HUDEP-2 (cell line): ENCODE measurements around the gene CAPZB.

ENCODE experiments used
- DNase-seq, 76 experiments: peaks; one replicate each; lab custom pipeline; 2025; ENCODE audit not compliant: unreplicated experiment in 76 of 76; lab: John Stamatoyannopoulos, UW

CAPZB gene

DNA sequence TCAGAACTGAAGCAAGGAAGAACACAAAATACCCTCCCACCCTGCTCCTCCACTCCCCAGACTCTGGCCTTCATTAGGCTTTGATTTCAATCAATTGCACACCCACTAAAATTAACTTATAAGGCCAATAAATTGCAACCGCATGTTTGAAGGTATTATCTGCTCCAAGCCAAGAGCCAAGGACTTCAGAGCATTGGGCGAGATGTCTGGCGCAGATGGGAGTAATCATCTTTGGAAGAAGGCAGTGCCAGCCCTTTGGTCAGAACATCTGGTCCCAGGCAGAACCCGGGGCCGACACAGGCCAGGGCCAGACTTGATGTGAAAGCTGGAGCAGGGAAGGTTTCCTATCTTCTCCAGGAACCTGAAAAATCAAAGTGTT lies 113.2 kb downstream of the CAPZB start:
- DNase-seq = no peak

DNA sequence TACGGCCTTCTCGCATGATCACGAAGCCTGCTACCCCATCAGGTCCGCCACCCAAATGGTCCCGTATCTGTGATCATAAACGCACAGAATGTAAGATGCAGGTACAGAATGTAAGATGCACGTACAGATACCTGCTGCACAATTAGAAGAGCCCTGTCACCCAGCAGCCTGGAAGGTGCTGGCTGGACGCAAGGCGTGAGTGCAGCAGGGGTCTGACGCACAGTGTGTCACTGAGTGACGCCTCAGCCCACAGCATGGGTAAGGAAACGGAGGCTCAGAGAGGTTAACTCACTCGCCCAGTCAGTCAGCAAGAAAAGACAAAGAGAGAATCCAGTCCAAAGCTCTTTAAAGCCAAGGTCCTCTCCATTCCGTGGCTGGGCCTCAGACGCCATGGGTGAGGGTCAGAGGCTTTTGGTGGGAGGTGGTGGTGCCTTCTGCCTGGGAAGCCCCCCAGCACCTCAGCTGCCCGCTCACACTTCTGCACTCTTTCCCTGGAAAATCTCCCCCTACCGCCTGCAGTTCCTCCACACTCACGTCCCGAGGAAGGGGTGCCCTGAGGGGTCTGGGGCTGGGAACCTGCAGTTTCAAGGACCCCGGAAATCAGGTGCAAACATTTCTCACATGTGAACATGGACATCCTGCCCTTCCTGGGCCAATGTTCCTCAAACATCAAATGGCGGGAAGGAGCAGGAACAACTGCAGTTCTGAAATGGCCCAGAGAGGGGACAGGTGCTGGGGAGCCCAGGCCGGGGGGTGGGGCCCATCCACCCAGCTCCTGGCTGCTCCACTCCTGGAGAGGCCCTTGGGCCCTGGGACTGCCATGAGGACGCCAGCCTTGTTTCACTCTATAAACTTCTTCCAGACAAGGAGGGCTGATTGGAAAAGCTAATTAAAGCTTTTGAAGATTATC lies 113.9 kb downstream of the CAPZB start:
- DNase-seq = no peak

DNA sequence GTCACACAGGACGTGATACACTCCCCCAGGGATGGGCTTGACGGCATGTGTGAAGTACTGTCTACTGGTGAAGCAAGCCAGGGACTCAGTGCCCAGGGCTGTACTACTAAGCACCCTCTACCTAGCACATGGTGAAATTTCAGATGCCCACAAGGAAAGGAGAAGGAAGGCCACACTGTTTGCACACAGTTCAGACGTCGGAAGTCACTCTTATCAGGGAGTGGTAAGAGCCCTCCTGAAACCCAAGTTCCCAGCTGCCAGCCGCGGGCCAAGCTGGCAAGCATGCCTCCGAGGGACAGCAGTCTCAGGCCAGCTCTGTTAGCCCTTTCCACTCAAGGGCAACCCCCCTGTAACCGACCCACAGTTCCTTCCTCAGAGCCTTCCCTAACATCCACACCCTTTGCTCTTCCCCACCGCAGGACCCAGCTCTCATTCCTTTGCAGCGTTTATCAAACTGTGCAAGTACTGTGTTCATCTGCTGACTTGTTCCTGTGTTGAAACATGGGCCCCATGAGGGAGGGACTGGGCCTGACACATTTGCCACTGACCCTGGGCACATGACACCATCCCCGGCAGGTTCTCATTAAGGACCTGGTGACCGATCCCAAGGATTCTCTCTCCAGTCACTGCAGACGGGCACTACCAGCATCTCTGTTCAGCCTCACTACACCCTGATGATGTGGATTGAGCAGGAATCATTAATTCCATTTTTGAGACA lies 114.7 kb downstream of the CAPZB start:
- no peak for DNase-seq

DNA sequence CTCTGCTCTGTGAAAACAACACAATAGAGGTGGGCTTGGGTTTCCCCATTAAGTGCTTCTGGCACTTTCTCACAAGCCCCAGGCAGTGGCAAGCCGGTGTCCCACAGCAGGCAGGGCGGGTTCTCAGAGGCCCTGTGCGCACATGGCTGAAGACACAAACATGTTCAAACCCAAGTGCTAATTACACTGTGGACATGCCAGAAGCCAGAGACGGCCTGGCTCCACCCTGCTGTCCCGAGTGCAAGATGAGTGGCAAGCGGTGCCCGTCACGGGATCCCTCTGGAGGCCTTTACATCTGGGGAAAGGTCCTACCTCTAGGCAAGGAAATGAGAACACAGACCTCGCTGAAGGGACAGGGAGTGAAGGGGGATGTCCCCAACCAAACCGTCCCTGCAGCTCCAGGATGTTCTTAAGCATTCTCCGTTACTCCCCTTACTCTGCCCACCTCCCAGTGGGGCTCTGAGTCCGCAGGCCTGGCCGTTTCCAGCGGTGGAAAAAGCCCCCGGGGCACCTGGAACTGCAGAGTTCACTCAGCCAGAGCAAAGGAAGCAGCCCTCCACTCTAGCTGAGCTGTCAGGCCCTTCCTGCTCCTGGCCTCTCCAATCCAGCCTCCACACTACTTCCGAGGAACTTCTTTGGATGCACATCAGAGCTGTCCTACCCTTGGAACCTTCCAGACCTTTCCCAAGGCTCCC lies 115.8 kb downstream of the CAPZB start:
- no peak for DNase-seq

DNA sequence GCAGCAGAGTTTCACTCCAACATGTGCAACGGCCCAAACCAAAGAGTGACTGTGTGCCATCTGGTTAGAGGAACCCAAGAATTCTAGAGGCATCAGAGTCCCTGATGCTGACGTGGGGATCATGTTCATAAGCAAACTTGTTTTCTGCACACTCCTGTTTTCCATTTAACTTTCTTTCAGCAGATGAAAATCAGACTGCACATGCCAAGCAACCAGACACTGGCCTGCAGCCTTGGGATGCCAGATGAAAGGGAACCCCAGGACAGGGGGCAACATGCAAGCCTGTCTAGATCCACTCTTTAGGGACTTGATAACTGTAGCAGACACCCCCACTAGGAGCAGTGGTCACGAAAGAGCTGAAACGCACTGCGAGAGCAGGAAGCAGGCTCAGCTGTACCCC lies 116.4 kb downstream of the CAPZB start:
- no peak for DNase-seq

DNA sequence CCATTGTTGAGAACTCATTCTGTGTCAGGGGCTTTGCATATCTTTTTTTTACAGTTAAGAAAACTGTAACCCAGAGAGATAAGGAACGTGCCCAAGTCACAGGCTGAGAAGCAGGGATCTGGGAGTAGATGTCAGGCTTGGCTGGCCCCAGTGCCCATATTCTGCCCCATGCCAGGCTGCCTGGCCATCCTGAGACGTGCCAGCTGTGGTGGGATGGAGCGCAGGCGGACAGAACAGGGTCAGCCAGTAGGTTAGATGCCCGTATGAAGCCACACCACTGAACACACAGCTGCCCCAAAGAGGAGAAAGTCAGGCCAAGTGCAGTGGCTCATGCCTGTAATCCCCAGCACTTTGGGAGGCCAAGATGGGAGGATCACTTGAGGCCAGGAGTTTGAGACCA lies 117.3 kb downstream of the CAPZB start:
- DNase-seq = no peak

DNA sequence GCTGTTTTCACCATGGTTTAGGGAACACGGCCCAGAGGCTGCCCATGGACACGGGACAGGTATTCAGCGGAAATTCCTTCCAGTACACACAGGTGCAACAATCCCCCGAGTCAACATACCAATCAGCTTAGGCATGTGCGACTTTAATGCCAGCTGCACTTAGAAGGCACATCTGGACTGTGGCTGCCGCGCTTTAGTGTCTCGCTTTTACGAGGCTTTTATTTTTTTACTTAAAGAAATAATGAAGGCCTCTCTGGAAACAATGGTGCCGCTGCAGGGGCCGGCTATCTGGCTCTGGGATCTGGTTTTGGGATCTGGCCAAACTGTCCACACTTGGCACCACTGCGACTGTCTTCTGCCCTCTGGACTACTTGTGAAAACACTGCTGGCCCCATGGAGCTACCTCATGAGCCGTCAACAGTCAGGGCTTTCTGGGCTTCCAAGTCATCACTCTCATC lies 117.7 kb downstream of the CAPZB start:
- DNase-seq = no peak

DNA sequence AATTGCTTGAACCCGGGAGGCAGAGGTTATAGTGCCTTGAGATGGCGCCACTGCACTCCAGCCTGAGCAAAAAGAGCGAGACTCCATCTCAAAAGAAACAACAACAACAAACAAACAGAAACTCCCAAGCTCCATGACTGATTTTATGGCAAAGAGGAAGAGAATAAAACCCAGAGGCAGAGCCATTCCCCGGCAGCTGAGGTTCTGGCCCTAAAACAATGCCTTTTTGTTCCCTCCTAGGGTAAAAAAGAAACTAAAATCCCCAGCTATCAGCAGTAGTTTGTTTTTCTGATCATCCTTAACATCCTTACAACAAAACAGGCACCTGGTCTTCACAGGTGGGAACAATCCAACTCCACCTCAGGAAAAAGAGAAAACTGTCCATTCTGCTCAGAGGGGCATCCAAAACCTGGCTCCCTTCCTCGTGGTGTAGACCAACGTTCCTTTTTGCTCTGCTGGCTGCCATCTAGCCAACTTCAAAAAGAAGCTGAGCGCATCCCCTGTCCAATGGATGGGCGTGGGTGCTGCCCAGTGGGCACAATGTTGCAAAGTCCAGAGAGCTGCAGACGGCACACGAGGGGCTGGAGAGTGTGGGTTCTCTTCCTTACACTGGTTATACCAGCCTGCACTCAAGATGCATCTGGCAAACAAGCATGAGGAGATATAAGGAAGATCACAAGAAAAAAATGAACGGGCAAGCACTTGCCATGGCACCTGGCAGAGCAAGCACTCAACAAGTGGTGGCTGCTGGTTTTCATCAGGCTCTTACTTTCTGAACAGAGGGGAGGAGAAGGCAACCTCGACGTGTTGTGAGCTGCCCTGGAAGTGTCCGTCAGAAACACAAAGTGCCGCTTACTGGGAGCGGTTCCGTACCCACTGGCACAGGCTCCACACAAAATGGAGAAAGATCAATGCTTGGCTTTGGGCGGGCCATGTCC lies 118.5 kb downstream of the CAPZB start:
- no peak for DNase-seq

DNA sequence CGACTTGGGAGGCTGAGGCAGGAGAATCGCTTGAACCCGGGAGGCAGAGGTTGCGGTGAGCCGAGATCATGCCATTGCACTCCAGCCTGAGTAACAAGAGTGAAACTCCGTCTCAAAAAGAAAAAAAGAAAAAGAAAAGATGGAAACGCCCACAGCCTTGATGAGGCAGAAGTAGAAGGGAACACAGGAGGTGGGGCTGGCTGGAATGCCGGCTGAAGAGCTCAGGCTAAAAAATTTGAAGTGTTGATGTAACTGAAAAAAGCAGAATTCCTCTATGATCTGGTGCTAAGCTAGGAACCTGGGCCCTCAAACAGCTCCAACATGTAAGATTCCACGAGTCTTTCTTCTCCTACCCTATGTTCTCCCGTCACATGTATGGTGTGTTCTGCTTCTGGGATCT lies 119.6 kb downstream of the CAPZB start:
- no peak for DNase-seq

DNA sequence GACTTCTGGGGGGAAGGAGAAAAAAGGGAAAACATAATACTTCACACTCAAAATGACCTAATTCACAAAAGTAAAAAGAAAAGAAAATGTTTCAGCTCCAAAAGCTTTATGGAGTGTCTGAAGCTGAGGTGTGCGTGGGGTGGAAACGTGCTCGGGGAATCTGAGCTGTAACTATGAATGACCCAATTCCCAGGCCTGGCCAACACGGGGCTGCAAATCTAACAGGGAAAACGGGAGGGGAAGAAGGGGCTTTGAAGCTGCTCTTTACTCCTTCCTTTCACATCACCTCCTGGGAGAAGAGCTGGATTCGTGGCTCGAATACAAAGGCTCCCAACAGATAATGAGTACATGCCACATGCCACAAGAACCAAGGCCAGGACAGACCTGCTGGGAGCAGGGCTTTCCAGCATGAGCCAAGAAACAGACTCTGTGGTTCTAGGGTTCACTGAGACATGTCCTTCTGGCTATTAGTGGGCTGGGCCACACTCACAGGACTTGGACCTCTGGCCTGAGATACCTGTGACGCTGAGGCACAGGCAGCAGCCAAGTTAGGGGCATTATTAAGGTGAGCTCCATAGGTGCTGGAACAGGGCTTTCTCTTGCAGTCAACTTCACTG lies 121.7 kb downstream of the CAPZB start:
- DNase-seq = no peak

DNA sequence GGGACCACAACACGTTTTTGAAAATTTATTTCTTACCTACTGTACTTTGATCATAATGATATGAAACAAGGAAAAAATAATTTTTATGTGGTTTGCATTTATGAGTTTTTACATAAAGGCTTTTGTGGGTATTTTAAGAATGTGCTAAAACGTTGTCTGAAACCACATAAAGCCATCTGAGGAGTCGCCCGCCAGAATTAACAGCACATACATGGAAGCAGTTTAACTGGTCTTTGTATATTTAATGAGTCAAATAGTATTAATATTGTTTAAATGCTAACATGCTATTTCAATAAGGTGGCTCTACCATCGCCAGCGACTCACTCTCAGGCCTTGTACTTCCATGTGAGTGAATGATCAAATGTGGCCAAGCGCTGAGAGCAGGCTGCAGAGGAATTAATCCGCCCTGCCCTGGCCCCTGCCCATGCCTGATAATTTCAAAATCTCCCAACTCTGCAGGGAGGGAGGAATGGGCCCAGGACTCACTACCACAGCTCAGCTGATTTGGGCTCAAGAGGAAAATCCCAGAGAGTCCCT lies 123.7 kb downstream of the CAPZB start:
- DNase-seq = no peak

DNA sequence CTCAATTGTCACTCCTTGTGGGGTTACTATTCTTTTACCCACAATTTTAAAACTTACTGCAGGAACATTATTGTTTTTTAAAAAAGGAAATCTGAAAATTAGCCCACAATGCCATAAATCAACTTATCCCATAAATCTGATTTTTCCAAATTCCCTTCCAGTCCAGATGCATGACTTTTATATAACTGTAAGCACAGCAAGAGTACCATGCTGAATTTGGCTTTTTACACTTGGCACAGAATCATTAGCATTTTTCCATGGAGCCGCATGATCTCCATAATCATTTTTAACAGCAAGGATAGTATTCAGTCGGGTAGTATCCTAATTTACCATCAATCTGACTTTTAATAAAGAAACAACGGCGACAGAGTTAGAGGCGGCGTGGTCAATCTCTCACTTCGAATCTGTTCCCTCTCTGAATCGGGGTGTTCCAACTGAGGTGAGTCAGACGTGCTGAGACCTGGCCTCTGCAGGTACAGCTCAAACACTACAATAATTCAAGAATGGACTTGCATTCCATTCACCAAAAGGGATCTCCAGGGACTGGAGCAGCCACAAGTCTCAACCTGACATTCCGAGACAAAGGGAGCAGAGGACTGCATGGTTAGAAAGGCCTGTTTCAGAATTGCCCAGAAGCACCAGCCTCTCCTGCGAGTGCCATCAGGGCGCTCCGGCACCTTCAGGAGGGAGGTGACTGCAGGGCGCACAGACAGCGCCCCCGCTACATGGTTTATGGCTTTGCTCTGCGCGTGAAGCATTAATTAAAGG lies 124.3 kb downstream of the CAPZB start:
- no peak for DNase-seq

DNA sequence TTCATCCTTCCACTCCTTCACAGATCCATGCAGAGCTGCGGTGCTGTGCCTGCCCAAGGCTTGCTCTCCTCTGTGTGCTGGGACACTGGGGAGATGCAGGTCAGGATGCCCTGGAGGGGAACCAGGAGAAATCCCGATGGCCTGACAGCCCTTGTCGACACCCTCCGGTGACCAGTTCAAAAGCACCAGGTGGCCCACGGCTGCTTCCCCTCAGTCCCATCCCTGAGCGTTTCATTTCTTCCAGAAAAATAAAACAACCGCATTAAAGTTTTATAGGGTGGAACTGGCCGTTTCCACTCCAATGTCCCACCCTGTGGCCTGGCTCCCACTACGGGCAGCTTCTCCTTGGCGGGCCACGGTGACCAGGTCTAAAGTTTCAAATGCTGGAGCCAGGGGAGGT lies 124.9 kb downstream of the CAPZB start:
- no peak for DNase-seq

DNA sequence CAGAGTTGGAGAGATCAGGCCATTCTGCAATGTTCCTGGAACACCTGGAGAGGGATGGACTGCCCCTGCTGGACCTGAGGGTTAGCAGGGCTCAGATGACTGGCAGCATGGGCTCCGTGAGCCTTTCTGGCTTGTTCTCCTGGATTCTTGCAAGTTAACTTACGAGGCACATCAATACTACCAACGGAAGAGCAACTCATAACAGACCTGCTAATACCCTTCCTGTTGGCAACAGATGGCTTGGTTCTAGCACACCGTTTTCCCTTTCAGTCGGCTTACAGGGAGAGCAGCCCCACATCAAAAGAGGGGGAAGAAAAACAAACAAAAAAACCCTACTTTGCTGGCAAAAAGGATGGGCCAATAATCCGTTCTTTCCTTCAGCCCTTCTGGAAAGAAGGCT lies 125.3 kb downstream of the CAPZB start:
- no peak for DNase-seq

DNA sequence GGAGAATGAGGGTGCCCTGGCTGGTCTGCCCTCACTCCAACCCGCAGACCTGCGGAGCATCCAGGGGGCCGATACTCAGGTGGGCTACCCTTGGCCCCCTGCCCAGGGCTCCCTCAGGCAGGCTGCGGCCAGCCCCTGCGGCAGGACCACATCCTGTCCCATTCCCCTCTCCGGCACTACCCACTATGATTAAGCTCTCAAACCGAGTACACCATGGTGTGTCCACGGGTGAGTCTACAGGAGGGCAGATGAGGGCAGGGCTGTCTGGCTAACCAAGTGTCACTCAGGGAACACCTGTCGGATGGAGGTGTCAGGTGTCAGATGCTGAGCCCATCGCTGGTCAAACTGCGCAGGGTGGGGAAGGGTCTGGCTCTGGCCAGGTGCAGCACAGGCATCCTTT lies 126.0 kb downstream of the CAPZB start:
- DNase-seq = no peak

DNA sequence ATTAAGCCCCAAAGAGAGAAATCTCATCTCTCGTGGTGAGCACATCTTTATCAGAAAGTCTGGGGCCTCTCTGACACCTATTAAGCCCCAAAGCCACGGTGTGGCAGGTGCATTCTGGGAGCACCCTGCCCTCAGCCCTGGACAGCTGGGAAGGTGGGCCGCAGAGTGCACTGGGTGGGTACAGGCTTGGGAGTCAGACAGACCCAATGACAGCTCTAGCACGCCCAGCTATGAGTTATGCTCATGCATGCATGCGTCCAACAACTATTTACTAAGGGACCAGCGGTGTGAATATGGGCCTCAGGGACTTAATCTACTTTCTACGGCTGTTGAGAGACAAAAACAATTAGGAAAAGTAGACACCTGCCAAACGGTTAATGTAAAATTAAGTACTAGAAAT lies 126.6 kb downstream of the CAPZB start:
- no peak for DNase-seq

DNA sequence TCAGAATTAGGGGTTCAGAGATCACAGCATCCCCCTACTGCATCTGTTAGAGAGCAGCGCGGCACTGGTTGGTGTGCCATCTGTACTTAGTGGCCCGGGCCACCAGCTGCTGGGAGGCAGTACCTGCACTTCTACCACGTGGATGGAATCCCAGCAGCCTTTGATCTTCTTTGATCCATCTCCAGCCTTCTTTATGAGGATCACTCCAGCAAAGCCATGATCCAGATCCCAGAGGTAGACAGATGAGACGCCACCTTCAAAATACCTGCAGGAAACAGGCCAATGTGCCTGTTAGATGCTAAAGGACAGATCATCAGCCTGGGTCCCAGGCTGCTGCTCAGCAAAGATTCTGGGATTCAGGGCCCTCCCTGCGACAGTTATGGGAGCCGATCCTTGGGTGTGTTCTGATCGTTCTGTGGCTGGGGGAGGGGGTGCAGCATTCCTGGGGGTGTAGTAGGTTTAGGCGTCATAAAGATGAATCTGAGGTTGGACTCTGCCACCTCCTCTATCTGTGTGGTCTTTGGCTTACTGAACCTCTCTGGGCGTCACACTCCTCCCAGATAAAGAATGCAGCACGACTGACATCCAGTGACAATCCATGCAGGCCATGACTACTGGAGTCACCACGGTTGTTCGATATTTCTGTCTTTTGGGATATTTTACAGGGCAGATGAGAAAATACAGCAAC lies 127.9 kb downstream of the CAPZB start:
- DNase-seq = no peak

DNA sequence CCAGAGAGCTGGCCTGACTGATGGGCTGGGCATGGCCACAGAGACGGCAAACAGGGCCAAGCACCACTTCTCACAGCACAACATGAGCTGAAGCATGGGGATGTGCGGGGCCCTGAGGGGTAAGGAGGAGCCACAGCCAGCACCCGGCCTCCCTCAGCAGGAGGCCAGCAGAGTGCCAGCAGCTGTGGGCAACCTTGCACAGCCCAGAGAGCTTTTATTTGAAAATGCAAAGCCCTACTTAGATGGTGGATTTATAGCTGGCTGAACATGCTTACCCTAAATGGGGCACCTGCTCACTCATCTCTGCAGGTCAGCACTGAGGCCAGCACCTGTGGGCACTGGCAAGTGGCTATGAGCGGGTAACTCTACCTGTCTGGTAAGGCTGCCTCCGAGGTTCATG lies 129.1 kb downstream of the CAPZB start:
- no peak for DNase-seq
